ENCODE results near the gene STXBP6.
"Not testable (repeated sequence)": the region's sequence is repeated elsewhere in the genome, so short reads cannot be mapped to it uniquely, and the experiment has no call there.

Gene STXBP6

DNA sequence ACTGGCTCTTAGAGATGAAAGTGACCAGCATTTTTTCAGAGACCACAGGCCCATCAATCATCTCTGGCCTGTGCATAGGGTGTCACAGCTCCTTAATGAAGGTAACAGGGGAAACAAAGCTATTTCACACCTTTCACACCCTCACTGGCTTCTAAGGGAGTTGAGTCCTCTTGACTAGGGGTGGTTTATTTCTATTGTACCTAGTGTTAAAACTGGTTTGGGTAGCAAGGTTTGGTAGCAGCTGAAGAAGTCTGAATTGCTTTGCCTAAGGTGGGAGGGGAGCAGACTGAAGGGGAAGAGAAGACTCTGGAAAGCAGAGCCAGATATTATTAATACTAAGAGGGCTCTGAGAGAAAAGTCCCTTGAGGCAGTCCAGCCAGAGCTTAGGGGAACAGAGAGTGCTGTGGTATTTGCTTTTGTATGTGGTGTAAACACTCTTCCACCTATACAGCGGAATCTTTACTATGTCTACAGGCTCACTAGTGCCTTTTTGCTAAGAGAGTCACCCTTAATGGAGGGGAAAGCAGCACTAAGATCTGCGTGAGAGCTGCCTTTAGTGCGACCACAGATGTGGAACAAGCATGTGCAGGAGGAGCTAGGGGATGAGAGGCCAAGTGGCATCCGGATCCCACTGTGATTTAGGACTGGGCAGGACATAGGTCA lies 95.8 kb downstream of the STXBP6 start:
- DNase-seq (ENCODE audit: low read depth): no peak

DNA sequence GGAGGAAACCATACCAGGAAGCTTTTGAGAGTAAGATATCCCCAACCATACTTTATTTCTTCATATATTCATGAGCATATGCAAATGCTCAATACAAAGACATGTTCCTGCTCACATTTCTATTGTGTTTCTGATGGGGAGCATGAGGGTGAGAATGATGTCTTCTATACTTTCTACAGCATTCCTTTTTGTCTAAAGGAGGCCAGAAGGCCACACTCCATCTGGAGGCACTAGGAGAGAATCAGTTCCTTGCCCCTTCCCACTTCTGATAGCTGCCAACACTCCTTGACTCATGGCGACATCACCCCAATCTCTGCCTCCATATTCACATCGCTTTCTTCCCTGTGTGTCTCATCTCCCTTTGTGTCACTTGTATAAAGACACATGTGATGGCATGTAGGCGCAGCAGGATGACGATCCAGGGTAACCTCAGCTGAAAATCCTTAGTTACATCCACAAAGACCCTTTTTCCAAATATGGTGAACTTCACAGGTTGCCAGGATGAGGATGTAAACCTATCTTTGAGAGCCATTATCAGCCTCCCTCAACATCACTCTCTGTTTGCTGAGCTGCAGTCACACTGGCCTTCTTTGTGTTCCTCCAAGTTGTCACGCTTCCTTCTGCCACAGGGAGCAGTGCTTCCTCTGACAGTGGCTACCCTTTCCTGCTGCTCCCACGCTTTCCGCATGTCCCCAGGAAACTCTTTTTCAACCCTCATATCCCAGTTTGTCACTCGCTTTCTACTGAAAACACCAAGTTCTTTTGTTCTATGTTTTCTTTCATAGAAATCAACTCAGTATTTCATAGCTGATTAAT lies 96.9 kb downstream of the STXBP6 start:
- no peak for DNase-seq (ENCODE audit: low read depth)

DNA sequence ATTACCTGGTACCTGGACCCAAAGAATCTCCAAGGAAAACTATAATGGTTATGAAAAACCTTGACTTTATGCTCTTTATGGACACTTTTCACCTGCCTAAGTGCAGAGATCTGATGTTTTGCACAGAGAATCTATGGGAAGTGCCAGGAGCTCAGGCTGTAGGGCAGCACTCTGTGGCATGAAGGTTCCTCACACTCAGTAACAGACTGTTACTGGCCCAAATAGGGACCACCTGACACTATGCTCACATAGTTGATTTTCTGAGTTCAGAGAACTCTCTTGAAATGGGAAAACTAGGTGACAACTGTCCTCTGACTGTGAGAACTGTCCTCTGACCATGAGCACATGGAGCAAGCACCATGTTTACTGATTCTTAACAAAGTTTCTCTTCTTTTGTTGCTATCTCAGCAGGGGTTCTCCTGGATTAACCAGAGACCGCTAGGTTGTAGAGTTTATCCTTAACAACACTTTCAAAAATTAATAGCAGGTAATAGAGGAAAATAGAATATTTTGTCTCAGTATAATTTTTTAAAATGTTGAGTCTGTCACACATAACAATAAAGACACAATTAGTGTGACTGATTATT lies 101.6 kb downstream of the STXBP6 start:
- DNase-seq (ENCODE audit: low read depth): no peak

DNA sequence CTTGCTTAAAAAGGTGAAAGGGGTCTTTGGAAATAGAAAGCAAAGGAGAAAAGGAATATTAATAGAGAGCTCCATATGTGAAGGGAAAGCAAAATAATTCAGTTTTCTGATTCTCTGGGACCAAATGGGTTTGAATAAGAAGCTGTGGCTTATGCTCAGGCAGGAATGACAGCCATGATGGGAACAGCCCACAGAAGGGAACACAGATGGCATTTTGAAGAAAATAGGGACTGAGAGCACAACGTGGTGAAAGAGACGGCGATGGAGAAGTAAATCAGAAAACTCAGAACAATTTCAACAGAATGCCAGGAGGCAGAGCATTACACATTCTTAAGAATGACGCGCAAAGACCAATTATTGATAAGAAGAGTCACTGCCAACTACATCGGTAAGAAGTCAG lies 102.8 kb downstream of the STXBP6 start:
- no peak for DNase-seq (ENCODE audit: low read depth)

DNA sequence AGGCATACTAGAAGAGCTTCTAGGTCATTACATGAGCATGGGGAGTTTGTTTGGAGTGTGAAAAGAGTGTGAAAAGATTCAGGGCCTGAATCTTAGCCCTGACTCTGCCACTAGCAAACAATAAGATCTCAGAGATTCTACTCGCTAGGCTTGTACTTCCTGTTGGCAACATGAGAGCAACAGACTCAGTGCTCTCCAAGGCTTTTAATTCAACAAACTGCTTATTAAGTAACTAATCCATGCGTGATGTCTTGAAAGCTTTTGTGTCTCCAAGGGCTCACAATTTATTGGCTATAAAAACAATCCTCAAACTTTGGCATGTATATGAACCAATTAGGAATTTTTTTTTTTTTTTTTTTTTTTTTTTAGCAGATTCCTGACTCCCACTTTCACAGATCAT lies 105.1 kb downstream of the STXBP6 start:
- no peak for DNase-seq (ENCODE audit: low read depth)

DNA sequence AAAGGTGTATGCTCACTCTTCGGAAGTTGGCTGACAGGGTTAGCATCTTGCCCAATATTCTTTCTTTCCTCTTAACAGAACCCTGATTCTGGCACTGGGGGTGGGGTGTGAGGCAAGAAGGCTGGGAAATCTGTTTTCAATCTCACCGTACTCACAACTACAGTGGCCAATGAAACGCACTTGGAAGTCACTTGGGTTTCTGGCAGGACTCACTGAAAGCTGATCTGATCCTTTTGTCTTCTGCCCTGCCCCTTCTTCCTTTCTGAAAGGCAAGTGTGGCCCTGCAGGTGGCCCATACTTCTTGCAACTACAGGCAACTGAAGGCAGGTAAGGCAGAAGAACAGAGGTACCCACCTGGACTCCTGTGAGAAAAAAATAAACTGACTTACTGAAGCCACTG lies 106.9 kb downstream of the STXBP6 start:
- no peak for DNase-seq (ENCODE audit: low read depth)

DNA sequence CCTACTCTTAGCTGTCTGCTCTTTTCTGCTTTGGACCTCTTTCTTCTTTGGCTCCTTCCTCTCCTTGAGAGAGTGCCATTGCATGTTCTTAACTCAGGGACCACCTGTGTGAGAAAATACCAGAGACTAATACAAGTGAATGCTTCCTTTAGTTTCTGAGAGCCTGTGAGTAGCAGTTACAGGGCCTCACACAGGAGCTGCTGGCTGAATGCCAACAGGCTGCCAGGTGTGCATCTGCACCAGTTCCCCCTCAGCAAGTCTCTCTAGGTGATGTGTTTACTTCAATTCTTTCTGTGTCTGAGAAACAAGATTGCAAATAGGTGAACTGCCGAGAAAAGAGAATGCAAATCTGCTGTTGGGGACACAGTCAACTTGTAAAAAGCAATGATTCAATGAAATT lies 108.2 kb downstream of the STXBP6 start:
- no peak for DNase-seq (ENCODE audit: low read depth)

DNA sequence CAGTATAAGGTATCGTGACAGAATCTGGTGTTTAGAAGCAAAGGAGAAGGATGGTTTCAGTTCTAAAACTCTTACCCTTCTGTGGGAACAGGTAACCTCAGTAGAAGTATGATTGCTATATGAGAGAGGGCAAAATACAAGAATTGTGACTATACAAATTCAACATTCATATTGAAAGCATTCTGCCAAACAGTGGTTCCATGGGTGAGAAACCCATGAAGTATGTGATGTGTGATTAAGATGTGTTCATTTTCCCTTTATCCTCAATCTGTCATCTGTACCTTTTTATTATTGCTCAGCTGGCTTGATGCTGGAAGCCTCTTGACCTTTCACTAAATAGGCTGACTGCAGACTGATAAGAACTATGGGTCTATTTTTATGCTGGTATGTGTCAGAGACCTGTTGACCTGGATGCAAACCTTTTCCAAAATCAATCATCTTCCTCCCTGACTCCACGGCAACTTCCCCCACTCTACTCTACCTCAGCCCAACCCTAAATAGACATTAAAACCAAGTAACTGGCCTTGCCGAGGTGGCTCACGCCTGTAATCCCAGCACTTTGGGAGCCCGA lies 109.6 kb downstream of the STXBP6 start:
- DNase-seq (ENCODE audit: low read depth): no peak

DNA sequence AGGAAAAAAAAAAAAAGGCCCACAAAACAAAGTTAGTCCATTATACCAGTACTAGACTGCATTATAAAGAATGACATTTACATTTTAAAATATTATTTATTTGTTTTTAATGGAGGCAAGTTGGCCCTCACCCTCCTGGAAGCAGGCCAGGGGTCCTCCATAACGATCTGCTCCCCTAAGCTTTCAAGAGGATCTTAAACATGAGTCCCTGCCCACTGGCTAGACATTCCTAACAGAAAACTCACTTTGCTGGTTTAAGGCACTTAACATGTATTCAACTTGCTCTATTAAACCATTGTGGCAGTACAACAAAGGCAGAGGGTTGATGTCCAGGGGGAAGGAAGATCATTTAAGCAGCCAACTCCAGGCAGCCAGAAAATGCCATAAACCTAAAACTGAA lies 111.4 kb downstream of the STXBP6 start:
- no peak for DNase-seq (ENCODE audit: low read depth)

DNA sequence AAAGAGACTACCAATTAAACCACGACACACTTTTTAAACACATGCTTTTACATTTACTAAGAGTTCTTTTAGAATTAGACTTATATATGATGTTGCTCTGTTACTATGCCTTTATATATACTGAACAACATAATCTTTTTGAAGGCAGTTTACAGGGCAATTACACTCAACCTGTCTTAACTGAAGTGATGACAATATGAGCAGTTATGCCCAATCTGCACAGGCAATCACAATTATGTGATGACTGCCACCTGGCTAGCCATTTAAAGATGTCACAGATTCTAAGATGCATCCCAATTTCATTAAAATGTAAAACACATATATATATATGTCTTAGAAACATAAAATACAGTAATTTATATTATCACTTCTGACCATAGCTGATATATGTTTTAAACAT lies 112.6 kb downstream of the STXBP6 start:
- no peak for DNase-seq (ENCODE audit: low read depth)

DNA sequence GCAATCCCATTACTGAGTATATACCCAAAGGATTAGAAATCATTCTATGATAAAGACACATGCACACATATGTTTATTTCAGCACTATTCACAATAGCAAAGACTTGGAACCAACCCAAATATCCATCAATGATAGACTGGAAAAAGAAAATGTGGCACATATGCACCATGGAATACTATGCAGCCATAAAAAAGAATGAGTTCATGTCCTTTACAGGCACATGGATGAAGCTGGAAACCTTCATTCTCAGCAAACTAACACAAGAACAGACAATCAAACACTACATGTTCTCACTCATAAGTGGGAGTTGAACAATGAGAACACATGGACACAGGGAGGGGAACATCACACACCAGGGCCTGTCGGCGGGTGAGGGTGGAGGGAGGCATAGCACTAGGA lies 113.2 kb downstream of the STXBP6 start:
- DNase-seq (ENCODE audit: low read depth): not testable (repeated sequence)

DNA sequence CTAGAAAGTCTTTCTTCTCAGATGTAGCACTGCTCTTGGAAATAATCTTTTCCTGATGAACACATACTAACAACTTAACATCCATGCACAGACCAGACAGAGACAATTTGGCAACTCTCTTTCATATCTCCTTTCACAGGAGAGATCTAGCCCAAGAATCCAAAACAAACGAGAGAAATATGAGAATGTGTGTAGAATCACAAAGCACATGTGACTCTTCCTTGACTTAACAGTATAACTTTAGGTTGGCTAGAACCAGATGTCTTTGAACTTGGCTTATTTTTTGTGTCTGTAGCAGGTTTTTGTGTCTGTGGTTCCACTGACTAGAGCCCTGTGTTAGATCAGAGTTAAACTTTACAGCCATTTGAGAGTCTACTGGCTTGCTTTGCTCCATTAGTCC lies 114.2 kb downstream of the STXBP6 start:
- DNase-seq (ENCODE audit: low read depth): no peak

DNA sequence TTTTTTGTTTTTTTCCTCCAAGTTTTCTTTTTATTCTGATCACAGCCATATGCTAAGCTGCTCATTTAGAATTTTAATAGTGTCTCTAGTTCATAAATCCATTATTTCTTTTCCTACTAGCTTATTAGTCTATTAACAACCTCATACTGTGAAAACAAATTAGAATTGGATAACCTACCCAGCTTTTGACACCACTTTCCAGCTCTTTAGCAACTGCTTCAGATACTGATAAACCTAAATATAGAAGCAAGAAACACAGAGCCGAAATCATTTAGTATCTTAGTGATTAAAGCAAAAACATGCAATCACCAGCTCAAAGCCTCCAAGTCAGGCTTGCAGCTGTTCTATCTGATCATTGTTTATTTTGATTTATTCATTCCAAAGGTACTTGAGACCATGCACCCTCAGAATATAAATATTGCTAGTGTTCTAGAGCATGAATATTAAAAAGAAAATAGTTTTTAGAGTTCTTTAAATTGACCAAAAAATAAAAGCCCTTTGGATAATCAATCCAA lies 121.5 kb downstream of the STXBP6 start:
- no peak for DNase-seq (ENCODE audit: low read depth)

DNA sequence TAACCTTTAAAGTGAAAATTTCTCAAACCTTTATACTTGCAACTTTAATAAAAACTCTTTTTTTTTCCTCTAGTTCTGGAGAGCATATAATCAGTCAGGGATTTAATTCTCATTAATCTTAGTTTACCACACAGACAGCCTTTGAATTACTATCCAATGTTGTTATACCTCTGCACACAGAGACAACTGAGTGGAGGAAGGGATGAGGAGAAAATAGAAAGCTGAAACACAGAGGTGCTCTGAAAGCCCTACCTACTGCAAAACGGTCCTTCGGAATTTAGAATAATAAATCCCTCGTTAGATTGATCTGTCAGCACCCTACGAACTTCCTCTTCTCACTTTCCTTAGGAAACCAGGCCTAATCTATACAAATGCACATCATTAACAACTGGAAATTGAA lies 122.1 kb downstream of the STXBP6 start:
- no peak for DNase-seq (ENCODE audit: low read depth)

DNA sequence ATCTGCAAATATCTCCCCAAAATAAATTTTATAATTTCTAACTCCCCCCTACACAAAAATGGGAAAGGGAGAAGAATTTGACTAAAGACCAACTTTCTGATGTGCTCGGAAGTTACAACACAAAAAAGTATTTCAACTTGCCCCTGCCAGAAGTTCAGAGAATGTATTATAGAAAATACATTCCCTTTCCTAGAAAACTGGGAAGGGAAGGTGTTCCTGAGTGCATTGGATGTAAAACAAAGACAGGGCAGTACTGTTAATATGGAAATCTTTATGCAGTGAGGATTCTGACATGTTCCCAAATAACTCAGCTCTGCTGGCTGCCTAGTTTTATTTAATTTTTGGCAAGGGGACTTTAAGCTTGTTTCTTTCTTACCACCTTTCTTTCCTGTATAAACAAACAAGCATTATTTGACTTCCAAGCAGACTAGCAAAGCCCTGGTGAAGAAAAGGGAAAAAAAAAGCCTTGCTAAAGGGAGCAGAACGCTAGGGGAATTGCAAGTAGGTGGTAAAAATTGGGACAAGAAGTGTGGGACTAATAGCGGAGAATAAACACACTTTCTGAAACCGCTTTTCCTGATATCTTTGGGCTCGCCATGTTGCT lies 124.1 kb downstream of the STXBP6 start:
- DNase-seq (ENCODE audit: low read depth): no peak

DNA sequence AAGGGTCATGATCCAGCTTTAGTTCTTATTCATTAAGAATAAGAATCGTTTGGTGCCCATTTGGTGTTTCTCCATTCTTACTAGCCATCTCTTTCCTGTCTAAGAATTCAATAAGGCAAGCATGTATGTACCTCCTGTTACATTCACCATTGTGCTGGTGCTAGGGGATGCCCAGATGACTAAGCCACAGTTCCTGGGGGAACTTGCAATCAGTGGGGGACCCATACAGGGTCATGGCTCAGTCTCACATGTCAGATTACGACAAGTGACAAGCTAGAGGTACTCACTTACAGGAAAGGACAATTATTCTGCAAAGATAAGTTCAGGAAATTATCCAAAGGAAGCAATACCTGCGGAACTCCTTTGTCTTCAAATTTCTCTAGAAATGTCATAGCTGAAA lies 125.4 kb downstream of the STXBP6 start:
- DNase-seq (ENCODE audit: low read depth): no peak

DNA sequence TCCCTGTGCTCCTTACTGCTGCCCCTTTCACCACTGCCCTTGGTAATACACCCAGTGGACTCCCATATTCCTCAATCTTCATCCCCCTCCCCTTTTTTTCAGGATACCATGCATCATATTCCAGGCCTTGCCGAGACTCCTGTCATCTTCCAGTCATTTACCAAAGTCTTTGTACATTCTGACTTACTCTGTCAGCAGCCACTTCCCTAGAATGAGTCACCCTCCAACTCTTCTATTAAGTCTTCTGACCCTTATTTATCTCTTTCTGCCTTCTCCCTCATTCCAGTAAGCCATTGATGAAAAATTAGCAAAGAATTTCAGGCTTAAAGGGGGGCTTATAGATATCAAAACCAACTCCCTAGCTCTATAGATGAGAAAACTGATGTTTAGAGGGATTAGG lies 128.0 kb downstream of the STXBP6 start:
- no peak for DNase-seq (ENCODE audit: low read depth)

DNA sequence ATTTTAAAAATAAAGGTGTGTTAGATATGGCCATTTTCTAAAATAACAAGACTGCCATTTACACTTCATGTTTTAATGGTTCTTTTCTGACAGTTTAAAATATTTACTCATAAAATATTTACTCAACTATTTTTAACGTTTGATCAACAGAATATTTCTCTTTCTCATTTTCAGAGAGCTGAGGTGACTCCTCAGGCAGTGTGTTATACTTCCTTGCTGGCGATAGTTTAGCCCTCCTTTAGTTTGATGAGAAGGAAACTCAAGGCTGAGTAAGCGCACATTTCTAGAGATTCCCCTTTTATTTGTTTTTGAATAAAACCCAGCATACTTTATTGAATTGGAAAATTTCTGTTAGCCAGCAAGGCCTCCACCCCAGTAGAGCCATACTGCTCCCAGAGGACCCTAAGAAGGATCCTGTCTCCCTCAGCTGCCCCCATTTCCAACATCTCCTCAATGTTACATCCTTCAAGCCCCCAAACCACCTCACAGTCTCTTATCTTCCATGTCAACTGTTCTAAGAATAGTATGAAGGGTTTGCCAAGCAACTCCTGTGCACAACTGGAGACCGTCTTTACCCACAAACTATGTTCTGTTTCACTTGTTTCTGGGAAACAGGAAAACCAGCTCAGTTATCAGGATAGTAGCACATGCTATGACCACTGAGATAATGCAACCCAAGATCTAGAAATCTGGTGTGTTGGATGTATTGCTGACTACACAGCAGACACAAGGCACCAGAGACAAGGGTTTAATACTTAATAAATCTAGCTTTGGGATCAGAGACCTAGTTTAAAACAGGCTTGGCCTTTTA lies 129.5 kb downstream of the STXBP6 start:
- DNase-seq (ENCODE audit: low read depth): no peak

DNA sequence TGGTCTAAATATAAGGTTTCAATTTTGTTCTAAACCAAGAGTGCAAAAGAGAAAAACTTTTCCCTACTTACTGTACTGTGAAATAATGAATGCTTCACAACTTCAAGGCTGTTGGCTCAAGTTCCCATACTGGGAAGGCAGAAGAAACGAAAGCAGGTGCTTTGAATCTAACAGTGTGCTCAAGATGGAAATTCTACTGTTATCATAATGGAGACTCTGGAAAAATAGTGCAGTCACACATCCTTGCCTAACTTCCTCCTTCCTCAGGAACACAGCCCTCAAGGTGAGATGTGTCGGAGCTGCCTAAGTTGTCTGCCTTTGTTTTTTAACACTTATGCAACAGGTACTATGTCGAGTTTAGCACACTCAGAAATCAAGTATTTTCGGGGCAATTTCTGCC lies 131.1 kb downstream of the STXBP6 start:
- no peak for DNase-seq (ENCODE audit: low read depth)

DNA sequence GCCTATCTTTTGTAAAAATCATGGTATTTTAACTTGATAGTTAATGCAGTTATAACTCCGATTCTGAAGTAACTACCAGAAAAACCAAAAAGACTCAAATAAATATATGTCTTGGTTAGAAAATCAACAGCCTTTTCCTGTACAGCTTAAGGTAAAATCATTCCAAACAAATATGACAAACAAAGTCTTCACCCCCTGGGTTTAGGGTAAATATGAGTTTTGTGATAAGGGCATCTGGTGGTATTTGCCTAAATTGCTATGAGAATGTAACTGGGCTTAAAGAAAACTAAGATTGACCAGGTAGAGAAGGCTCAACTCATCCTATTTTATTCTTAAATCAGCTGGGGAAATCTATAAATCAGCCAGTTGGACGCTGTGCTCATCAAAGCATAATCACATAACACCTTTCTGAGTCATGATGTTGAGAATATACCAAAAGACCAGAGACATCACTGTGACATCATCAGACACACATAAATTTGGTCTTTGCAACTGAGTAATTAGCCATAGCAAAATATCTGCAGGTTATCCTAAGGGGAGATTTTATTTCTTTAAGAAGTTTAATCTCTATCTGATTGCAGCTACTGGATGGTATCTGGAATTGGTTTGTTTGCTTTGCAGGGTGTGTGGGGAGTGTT lies 133.9 kb downstream of the STXBP6 start:
- no peak for DNase-seq (ENCODE audit: low read depth)

DNA sequence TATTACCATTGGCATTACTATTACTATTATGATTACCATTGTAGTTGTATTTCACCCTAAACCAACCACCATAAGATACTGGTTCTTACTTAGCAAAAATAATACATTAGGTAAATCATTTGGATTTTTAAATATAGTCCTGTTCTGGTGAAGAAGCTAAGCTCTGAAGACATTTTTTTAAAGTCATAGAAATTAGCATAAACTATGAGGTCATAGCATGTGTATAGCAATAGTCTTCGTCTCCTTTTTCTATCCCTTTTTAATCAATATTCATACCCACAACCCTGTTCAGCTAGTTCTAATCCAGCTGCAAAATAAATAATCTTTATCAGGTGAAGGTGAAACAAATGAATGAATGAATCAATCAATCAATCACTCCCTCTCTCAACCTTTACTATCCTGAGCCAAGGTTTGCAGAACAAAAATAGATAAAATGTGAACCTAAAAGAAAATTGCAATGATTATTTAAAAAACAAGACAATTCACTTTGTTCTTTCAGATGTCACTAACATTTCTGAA lies 134.5 kb downstream of the STXBP6 start:
- no peak for DNase-seq (ENCODE audit: low read depth)

All from activated T-cell treated with anti-CD3 and anti-CD28 coated beads for 1 hour (primary cell).